Activated CD4-positive, alpha-beta T cell treated with anti-CD3 and anti-CD28 coated beads, Interleukin-2, amount 50 U/mL, for 4 hours (primary cell): ENCODE measurements around the gene ABCA4.

Experiments
- DNase-seq, 2 experiments: peaks; one replicate each; pipeline ENCODE4 v3.0.0-alpha.2; 2020

The ABCA4 gene

DNA sequence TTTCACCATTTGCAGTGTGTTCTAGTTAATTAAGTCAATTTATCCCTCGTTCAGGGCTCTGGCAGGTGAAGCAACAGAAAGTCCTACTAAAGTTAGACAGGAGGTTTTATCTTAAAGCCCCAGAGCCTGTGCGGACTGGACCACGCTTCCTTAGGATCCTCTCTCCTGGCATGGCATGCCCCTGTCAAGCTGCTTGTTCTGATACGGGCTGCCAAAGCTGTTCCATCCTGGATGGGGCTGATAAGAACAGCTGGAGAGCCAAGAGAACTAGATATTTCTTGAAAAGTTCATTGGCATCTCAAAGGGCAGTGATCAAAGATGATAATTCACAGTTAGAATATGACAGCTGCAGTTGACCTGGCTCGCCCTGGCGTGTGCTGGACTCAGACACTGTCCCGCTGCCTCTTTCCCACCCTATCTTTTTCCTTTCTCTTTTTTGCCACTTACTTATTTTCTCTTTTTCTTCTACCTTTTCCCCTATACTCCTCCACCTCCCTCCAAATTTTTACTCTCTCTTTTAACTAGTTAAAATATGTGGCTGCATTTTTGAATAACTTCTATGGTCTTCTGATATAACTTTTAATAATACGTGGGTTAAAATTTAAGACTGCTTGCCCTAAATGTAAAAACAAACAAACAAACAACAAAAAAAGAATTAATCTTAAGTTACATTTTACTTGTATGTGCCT is 96.7 kb downstream of the ABCA4 start:
- no peak for DNase-seq

- no peak for DNase-seq
These were observed 98.3 kb downstream of the ABCA4 start for GRCh38 chr1:94022471-94023189.

DNA sequence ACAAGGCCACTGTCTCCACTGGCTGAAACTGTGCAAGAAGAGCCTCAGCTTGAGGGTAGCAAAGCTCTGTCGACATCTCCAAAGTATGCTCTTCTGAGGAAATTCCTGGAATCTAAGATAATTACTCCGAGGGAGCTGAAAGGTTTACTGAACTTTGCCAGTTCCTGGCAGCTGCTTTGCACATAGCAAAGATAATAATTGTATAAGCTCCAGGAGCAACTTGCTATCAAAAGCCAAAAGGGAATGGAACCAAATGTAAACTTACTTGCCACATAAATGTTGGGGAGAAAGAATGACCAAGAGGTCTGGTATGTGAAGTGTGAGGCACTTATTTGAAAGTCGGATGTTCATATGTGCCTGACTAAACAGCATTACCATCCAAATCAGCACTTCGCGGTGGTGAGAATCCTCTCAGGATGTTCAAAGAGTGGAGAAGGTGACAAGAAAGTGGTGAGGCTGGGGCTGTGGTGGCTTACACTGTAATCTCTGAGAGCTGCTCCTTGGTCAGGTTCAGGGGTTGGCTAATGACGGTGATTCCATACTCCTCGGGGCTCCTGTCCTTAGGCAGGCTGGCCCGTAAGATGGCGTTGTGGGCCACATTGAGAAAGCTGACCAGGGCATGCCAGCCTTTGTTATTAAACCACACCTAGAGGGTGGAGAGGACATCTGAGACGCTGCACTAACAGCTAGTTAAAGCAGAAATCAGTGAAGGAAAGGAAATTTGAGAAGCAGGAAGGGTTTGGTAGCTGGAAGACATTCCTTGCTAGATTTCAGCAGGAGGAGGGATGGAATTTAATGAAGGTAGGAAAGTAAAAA is 100.0 kb downstream of the ABCA4 start:
- no peak for DNase-seq

GRCh38 chr1:94019327-94019726 is 101.6 kb downstream of the ABCA4 start:
- DNase-seq: no peak

- DNase-seq: no peak
These were observed 103.7 kb downstream of the ABCA4 start for GRCh38 chr1:94017155-94017829.

DNA sequence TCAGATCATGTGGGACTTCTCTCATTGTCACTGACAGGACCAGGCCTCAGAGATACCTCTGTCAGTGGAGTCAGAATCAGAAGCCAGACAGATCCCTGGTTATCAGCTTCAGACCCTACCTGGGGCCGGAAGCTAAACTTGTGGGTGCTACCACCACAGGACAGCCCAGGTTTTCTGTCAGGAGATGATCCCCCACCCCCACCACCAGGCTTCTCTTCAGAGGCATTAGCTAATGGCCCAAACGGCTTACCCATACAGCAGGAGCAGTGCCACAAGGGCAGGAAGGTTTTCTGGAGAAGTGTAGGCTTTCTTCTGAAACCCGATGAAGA is 105.5 kb downstream of the ABCA4 start:
- no peak for DNase-seq

DNA sequence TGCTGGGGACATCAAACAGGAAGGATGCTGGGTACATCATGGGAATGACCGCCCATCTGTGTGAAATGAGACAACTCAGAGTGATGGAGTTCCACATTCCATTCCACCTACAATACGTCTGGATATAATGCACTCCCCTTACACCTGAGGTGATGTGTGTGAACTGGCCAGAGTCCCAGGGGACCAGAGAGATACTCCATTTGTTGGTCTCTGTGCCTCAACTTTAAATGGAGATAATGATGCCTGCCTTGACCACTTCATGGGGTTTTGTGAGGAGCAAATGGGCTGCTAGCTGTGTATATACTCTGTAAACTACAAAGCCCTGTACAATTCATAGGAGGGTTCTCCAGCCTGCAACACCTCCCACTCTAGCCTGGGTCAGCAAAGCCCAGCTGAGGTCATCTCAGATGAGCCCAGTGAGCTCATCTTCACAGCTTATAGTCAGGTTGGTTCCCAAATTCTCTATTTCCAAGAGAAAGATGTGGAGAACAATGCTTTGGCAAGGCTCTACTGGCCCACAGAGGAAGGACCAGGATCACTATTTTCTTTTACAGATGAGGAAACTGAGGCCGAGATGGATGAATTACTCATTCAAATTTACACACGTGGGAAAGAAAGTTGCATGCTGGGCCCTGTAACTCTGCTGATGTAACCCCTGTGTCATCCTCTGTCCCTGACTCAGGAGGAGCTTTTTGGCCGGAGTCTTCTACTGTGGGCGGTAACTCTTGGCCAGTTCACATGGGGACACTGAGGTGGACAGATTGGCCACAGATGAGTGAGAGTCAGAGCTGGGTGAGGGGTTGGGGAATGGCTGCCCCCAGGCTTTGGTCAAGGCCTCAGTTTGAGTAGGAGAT is 106.1 kb downstream of the ABCA4 start:
- no peak for DNase-seq

DNA sequence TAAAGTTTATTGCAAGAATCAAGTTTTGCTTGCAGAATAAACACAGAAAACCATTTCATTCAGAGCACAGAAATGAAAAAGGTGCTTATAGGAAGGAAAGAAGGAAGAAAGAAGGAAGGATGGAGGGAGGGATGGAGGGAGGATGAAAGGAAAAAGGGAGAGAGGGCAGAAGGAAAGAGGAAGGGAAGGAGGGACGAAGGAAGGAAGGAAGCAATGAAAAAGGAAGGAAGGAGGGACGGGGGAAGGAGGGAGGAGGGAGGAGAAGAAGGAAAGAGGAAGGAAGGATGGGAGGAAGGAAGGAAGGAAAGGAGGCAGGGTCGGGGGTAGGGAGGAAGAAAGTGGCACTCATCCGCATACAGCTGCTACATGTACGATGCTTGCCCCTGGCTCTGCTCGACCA is 106.9 kb downstream of the ABCA4 start:
- no peak for DNase-seq

GRCh38 chr1:94013367-94013878 is 107.5 kb downstream of the ABCA4 start:
- no peak for DNase-seq

GRCh38 chr1:94012708-94013366 is 108.1 kb downstream of the ABCA4 start:
- no peak for DNase-seq

- no peak for DNase-seq
These were observed 109.0 kb downstream of the ABCA4 start for GRCh38 chr1:94011709-94012595.

GRCh38 chr1:94011129-94011528 is 109.8 kb downstream of the ABCA4 start:
- no peak for DNase-seq

DNA sequence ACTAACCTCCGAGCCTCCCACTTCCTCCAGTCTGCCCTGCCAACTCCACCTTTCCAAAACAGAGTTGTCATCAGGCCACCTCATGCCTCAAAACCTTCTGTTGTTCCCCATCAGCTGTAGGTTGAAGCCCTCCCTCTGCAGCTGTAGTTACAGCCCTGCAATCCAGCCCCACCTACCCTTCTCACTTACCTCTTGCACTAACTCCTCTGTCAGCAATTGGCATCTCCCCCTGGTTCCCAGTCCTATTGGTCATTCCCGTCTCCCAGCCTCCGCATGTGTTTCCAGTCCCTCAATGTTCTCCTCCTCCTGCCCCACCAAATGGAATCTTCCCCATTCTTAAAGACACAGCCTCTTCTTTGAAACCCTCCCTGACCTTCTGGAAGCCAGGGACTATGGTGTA is 111.6 kb downstream of the ABCA4 start:
- no peak for DNase-seq

GRCh38 chr1:94006604-94007003 is 114.3 kb downstream of the ABCA4 start:
- no peak for DNase-seq

DNA sequence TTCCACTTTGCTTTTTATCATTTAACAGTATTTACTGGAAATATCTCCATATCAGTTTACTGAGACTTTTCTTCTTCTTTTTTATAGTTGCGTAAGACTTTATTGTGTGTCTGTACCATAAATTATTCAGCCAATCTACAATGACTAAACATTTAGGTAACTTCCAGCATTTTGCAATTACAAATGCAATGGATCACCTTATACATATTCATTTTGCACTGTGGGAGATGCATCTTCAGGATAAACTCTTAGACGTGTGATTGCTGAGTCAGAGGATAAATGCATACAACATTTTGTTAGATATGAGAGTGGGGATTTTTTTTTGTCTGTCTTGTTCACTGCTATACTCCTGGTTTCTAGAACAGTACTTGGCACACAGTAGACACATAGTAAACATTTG is 116.0 kb downstream of the ABCA4 start:
- no peak for DNase-seq

DNA sequence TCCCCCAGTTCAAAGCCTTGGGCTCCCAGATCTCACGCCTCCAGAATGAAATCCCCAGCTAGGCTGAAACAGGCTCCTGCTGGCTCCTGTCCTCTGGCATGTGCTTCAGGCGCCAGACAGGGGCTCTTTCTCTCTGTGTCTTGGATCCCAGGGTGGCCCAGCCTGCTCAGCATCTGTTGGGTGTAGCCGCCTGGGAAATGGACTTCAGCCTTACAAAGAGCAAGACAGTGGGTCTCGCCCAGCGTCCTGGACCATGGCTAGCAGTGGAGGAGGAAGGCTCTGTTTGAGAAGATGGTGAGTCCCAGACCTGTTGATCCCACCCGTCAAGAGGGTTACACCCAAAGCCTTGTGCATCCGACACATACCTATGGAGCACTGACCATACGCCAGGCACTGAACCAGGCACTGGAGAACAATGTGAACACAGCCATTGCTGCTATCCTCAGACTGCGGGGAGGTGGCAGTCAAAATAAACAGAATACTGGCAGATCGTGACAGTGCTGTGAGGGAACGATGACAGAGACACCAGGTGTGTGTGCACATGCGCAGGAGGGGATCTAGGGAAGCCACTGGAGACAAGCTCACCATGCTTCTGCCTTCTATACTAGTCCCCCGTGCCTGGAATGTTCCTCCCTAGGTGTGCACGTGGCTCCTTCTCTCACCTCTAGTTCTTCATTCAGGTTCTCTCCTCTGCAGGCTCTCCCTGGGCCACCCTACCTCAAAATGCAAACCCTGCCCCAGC is 118.7 kb downstream of the ABCA4 start:
- no peak for DNase-seq

DNA sequence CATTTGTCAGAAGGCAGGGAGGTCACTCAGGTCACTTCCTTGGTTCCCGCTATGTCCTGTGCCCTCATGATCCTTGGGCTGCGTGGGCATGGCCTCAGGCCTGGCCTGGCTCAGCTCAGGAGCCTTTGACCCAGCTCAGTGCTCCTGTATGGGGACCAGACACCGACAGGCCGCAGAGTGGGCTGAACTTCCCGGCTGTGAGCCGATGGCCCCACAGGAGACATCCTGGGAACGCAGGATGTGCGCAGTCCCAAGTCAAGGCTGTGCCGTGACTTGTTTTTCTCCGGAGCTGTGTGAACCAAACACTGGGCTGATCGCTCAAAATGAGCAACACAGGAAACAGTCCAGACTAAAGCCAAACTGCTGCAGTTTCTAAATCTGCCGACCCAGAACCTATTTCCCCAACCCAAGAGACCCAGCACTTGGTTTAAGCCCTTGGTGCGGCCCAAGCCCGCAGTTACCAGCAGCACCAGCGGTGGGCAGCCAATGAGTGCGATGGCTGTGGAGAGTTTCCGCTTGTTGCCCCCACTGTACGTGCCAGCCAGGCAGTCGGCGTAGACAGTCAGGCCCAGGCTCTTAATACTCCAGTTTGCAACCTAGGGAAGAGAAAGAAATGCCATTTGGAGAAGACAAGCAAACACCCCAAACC is 119.4 kb downstream of the ABCA4 start:
- no peak for DNase-seq

DNA sequence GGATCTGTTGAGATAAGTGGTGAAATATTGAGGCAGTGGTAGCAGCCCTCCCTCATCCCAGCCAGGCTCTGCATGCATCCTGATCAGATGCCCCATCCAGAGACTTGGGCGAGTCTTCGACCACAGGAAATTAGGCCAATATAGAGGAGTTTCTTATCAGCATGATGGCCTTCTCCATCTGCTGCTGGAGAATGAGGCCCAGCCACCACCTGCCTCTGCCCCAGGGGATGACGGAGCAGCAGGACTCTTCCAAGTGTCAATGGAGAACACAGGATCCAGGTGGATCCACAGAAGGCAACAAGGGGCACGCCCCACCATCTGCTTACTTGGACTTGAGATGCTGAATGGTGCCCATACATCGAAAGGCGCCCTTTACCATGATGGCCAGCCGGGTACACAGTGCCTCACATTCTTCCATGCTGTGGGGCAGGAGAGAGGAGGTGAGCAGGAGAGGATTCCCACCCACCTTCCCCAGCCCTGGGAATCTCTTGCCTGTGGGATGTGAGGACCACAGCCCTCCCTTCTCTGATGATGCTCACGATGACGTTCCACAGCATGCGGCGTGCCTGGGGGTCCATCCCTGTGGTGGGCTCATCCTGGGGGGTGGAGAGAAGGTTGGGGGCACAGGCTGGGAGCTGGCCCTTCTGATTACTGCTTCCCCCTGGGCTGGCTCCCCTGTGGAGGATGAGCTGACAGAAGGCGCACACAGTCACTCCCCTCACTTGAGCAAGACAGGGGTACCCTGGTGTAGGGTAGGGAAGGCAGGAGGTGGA is 120.3 kb downstream of the ABCA4 start:
- no peak for DNase-seq
